GM10266 (cell line): ENCODE data around the gene CHCHD6.

Experiments used
- DNase-seq: peaks from one replicate; pipeline ENCODE4 v3.0.0; 2012; ENCODE audit errors: extremely low spot score
- TF ChIP-seq, protein P1 (sequence below): IDR thresholded peaks from 2 replicates; pipeline ENCODE4 v1.5.1; 2012; ENCODE audit warnings: mild to moderate bottlenecking, low read depth; ENCODE audit not compliant: control insufficient read depth, insufficient read depth; ENCODE audit errors: missing control alignments

Gene CHCHD6

DNA sequence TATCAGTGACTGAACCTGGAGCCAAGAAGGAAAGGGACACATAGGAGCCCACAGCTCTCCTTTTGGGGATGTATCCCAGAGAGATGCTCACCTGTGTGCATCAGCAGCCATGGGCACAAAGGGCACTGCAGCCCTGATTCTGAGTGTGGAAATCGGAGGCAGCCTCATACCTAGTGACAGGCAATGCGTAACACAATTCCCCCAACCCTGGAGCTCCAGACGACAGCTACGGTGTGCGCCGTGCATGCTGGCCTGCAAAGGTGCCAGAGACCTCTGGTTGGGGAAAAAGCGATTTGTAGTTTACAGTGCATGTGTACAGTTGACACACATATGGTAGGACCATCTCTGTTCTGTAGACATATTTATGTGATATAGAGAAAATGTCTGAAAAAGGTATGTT lies 219.9 kb downstream of the CHCHD6 start:
- no peak for DNase-seq
- TF ChIP-seq, protein P1, sequence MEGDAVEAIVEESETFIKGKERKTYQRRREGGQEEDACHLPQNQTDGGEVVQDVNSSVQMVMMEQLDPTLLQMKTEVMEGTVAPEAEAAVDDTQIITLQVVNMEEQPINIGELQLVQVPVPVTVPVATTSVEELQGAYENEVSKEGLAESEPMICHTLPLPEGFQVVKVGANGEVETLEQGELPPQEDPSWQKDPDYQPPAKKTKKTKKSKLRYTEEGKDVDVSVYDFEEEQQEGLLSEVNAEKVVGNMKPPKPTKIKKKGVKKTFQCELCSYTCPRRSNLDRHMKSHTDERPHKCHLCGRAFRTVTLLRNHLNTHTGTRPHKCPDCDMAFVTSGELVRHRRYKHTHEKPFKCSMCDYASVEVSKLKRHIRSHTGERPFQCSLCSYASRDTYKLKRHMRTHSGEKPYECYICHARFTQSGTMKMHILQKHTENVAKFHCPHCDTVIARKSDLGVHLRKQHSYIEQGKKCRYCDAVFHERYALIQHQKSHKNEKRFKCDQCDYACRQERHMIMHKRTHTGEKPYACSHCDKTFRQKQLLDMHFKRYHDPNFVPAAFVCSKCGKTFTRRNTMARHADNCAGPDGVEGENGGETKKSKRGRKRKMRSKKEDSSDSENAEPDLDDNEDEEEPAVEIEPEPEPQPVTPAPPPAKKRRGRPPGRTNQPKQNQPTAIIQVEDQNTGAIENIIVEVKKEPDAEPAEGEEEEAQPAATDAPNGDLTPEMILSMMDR = no peak

DNA sequence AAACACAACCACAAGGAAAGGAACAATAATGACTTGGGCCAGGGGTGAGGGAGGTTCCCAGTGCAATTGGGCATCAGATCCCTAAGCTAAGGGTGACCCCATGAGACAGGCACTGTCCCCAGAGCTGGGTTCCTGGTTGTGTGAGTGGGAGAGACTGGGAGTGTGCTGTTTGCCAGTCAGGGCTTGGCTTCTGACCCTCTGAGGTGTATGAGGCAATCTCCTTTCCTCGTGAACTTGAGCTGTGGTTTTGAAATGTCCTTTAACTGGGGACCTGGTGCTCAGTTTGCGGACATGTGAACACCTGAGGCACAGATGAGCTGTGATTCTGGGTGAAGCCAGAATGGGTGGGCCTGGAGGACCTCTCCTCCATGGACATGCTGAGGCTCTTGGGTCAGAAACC lies 220.4 kb downstream of the CHCHD6 start:
- no peak for DNase-seq

DNA sequence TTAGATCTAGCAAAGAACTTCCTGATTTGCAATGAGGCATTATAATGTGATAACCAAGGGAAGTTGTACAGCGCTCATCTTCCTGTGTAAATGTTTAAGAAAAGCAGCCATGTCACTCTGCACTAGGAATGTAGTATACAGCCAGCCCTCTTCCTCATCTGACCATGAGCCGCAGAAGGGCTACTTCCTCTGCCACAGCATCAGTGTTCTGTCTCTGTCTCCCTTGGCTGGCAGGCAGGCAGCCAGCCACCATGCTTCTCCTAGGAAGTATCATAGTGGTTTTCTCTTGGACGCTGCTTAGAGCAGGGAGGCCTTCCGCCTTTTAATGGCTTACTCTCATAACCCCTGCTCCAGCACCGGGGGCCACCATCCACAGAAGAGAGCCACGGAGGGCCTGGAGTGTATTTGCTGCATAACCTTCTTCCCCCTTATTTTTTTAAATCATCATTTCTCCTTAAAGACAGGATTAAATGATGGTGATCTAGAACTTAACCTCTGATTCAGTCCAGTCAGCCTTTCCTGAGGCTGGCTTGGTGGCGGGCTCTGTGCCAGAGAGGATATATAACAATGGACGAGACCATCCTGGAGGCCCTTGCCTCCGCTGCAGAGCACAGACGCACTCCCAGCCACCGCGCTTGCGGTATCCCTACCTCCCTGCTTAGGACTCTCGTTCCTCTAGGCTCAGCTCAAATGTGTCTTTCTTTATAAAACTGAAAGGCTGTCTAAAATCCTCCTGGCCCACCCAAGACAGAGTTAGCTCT lies 221.6 kb downstream of the CHCHD6 start:
- DNase-seq = no peak
- TF ChIP-seq, protein P1 = no peak

More for the DNA sequence above, 220.4 kb downstream of the CHCHD6 start:
- TF ChIP-seq, protein P1 = no peak

DNA sequence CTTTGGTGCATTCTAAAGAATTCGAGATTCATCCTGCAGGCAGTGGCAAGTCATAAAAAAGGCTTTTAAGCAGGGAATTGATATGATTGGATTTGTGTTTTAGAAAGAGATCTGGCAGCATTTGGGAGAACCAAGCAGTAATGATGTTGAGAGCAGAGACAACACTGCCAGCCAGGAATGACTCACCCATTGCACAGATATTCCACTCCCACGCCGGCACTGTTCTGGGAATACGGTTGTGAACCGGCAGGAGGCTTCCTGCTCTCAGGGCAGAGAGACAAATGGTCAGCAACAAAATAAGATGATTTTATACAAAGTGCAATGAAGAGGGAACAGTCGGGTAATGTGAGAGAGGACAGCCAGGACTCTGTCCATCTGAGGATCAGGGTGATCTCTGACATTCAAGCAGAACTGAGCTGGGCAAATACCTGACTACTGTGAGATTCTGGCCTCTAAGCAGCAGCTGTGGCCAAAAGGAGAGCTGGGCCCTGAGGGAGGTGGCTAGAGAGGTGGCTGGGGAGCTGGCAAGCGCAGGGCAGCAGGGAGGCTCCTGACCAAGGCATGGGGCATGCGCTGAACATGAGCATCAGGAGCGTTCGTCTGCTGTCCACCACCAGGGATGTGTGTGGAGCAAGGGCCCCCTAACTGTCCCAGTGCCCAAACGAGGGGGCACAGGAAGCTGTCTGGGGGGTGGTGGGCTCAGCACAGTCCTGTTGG lies 222.8 kb downstream of the CHCHD6 start:
- TF ChIP-seq, protein P1 = no peak
- no peak for DNase-seq

DNA sequence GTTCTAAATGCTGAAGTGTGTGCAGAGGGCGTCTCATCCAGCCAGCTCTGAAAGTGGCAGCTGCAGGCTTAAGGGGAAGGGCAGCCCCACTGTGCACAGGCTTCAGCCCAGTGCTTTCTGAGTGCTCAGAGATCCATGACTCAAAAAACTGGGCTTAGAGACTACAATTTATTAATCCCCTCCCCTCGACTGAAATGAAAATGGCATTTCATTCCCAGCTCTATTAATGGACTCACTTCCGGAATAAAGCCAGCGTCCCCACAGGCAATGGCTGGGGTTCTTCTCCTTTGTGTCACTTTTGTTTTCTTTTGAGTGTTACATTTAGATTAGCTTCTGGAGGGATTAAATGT lies 223.3 kb downstream of the CHCHD6 start:
- DNase-seq = no peak
- TF ChIP-seq, protein P1 = no peak

DNA sequence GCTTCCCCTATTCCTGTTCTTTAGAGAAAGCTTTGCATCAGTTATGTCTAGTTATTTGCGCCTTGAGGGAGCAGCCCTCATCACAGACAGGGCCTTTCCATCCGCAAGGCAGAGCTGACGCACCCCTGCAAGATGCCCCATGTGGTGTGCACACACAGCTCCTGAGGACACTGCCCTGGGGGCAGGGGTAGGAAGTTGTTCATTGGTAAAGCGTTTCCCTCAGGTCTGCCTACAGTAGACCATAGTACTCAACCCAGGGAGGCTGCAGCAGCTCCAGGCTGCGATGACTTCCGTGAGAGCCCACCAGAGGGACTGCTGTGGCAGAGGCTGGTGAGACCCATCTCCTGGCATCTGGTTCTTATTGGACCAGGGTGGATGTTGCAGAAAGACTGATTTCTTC lies 223.8 kb downstream of the CHCHD6 start:
- no peak for DNase-seq
- TF ChIP-seq, protein P1 = no peak

DNA sequence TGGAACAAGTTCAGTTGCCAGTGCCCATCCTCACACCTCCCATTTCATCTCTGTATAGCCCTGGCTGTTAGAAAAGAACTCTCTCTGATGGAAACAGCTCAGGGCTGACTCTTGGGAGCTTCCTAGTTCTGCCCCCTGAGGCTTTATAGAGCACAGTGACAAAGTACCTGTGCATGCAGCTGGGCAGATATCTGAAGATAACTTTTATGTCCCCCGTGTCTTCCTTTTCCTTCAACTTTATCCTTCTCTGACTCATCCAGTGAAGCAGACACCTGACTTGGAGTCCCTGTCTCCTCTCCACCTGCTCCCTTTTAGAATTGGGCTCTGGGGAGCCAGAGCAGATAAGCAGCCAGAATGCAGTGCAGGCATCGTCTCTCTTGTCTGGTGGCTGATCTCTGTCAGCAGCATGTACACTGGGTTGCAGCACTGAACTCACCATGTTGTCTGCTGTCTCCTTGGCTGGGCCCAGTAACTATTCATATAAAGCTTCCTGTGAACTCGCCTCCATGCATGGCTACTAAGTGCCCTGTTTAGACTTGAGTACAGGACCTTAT lies 225.0 kb downstream of the CHCHD6 start:
- DNase-seq = no peak
- TF ChIP-seq, protein P1 = no peak
